Tibial nerve (tissue), 4 donors: ENCODE measurements around the gene TKT. TPM values are rescaled to one million over a fixed set of nuclear protein-coding genes. Genes with fewer than 3 reads are reported as not detected.

Experiments
- DNase-seq, 2 donors: peaks; one replicate each; pipeline ENCODE4 v3.0.0-alpha.2; 2019; ENCODE audit warnings: low spot score in 2 of 2
- H3K27ac ChIP-seq, 4 donors: fragments of 200-600 bp; sonication (generic) in 3 of 4; one replicate each; pipeline ENCODE4 v1.5.1; 2017 to 2019; ENCODE audit warnings: mild to moderate bottlenecking in 1 of 4
- H3K27me3 ChIP-seq, 2 donors: fragments of 200-600 bp; sonication (generic) in 1 of 2; one replicate each; pipeline versions ENCODE4 v1.5.1 to v1.6.0; 2017 to 2019
- H3K36me3 ChIP-seq, 3 donors: fragments of 200-600 bp; sonication (generic); one replicate each; pipeline ENCODE4 v1.5.1; 2018 to 2019
- H3K4me1 ChIP-seq, 4 donors: fragments of 200-600 bp; sonication (generic) in 3 of 4; one replicate each; pipeline ENCODE4 v1.5.1; 2017 to 2019
- H3K4me3 ChIP-seq, 4 donors: fragments of 200-600 bp; sonication (generic) in 3 of 4; one replicate each; pipeline ENCODE4 v1.5.1; 2017 to 2019; ENCODE audit warnings: mild to moderate bottlenecking in 1 of 4, moderate library complexity in 1 of 4
- H3K9me3 ChIP-seq, 4 donors: fragments of 200-600 bp; sonication (generic) in 3 of 4; one replicate each; pipeline ENCODE4 v1.5.1; 2017 to 2019
- EP300 ChIP-seq, 2 donors: sonication (generic); formaldehyde crosslinking; IDR thresholded peaks; one replicate each; pipeline ENCODE4 v1.6.1; 2017; ENCODE audit warnings: antibody characterized with exemption in 2 of 2, mild to moderate bottlenecking in 1 of 2
- POLR2A ChIP-seq, 2 donors: fragments of 450-650 bp; IDR thresholded peaks; one replicate each; pipeline ENCODE4 v1.6.1; 2017; ENCODE audit warnings: antibody characterized with exemption in 2 of 2, mild to moderate bottlenecking in 2 of 2, moderate library complexity in 2 of 2
- WGBS, 2 donors: methylation state at CpG; one replicate each; pipeline ENCODE4 v1.1.5; 2018; 5-methylcytosine and 5-hydroxymethylcytosine counted together
- total RNA-seq, 4 donors: library from RNA; depleted of rRNA; stranded (reverse); fragments of >200 nt; gene quantifications; one replicate each; pipeline ENCODE4 v1.1.0, GENCODE V29; 2016
- TF ChIP-seq, protein P1 (sequence below), 5 experiments: fragments of 200-600 bp in 3 of 5; fragments of 450-650 bp in 2 of 5; sonication (generic) in 3 of 5; IDR thresholded peaks; one replicate each; pipeline ENCODE4 v1.5.1; 2016 to 2019; ENCODE audit warnings: antibody characterized with exemption in 5 of 5, mild to moderate bottlenecking in 3 of 5, moderate library complexity in 2 of 5

The TKT gene
- total RNA-seq, 4 donors from 2014 or later: 156 to 224 (median 208) TPM

DNA sequence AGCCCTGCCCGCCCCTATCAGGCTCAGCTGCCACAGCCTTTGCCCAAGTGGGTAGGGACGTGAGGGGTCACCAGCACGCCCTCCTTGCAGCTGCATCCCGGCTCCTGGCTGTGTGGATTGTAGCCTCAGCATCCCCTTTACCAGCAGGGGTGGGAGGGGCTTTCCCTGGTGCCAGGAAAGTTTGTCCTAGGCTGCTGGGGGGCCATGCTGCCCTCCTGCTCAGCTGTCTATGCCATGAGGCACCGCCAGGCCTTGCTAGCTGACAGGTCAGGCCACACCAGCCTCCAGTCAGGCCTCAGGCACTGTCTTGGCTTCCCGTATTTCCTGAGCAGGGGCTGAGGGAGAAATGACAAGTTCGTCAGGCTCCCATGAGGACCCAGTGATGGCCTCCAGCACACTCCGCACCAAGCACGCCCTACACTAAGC, 32.3 kb downstream of the TKT start:
- WGBS, 2 donors: 86 to 87% methylated on average over 8 to 9 of the region's 9 CpGs
- Histone ChIP-seq H3K36me3 (peaks cover 0 to 60% (median 23%) of the 10 kb centered on the region in 3 donors), H3K27ac (no peak overlapping the region), H3K27me3 (no peaks in the 10 kb centered on the region), H3K4me1 (peaks cover 0 to 5% (median 0%) of the 10 kb centered on the region in 4 donors), H3K4me3 (no peak overlapping the region), H3K9me3 (no peaks in the 10 kb centered on the region)
- no peak for DNase-seq
- TF ChIP-seq, protein P1, sequence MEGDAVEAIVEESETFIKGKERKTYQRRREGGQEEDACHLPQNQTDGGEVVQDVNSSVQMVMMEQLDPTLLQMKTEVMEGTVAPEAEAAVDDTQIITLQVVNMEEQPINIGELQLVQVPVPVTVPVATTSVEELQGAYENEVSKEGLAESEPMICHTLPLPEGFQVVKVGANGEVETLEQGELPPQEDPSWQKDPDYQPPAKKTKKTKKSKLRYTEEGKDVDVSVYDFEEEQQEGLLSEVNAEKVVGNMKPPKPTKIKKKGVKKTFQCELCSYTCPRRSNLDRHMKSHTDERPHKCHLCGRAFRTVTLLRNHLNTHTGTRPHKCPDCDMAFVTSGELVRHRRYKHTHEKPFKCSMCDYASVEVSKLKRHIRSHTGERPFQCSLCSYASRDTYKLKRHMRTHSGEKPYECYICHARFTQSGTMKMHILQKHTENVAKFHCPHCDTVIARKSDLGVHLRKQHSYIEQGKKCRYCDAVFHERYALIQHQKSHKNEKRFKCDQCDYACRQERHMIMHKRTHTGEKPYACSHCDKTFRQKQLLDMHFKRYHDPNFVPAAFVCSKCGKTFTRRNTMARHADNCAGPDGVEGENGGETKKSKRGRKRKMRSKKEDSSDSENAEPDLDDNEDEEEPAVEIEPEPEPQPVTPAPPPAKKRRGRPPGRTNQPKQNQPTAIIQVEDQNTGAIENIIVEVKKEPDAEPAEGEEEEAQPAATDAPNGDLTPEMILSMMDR (IDR thresholded peaks at IDR 0.05): no peak
- no peak for TF ChIP-seq POLR2A (IDR thresholded peaks at IDR 0.05)

DNA sequence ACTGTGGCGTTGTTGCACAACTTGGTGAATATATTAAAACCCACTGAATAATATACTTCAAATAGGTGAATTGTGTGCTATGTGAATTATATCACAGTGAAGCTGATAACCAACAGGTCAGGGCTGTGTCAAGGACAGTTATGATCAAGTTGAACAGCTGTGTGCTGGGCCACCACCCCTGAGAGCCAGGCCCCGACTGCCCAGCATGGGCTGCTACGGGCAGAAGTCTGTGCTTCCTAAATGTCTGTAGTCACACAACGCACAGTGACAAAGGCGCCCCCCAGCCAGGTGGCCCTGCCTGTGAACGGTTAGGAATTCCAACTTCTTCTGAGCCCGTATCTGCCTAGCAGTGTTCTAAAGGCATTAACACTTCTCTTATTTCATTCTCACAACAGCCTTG, 32.8 kb downstream of the TKT start:
- no peaks in the 10 kb centered on the region for H3K27me3 ChIP-seq
- H3K27ac ChIP-seq: peak overlapping the region in 1 of 4 donors; percentile 15
- no peak overlapping the region for H3K4me3 ChIP-seq
- DNase-seq: no peak
- peaks cover 0 to 54% (median 17%) of the 10 kb centered on the region in 3 donors for H3K36me3 ChIP-seq
- WGBS, 2 donors: 59 to 69% methylated on average over 7 of the region's 7 CpGs
- H3K9me3 ChIP-seq: no peaks in the 10 kb centered on the region
- TF ChIP-seq, protein P1 (IDR thresholded peaks at IDR 0.05): no peak
- TF ChIP-seq EP300 (IDR thresholded peaks at IDR 0.05) (no peak), POLR2A (IDR thresholded peaks at IDR 0.05) (no peak)
- peaks cover 0 to 5% (median 0%) of the 10 kb centered on the region in 4 donors for H3K4me1 ChIP-seq

DNA sequence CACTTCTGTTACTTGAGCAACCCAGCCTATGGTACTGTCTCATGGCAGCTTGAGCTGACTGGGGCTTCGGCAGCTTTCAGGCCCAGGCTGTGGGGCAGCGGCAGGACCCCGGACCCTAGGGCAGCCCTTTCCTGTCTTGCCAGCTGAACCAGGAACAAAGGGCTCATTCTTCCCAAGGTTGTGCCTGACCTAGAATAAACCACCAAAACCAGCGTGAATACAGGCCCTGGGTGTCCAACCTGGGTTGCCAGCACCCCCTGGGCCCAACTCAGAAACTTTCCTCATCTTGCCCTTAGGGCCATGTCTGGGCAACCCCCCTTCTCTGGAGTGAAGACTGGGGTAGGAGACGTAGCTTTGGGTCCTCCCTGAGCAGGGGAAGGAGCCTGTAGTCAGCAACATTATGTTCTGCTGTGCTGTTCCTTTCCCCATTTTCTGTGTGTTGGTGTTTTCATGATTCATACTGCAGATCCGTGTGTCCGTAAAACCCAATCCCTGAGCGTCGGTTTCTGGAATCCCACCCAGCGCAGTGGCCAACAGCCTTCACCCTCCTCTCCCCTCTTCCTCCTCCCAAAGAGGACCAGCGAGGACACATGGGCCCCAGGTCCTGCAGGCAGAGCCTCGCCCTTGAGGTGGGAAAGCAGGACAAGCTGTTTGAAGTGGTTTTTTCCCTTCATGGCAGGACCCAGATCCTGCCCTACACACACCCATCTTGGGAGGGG, 33.5 kb downstream of the TKT start:
- no peaks in the 10 kb centered on the region for H3K27me3 ChIP-seq
- TF ChIP-seq POLR2A (IDR thresholded peaks at IDR 0.05) (no peak), EP300 (IDR thresholded peaks at IDR 0.05) (no peak)
- TF ChIP-seq, protein P1 (IDR thresholded peaks at IDR 0.05): no peak
- WGBS, 2 donors: 56 to 77% methylated on average over 9 to 11 of the region's 12 CpGs
- H3K27ac ChIP-seq: peak overlapping the region in 2 of 4 donors; percentile 10 to 15
- peaks cover 0 to 47% (median 15%) of the 10 kb centered on the region in 3 donors for H3K36me3 ChIP-seq
- DNase-seq: no peak
- H3K9me3 ChIP-seq: no peaks in the 10 kb centered on the region
- H3K4me3 ChIP-seq: no peak overlapping the region
- peaks cover 0 to 5% (median 0%) of the 10 kb centered on the region in 4 donors for H3K4me1 ChIP-seq

DNA sequence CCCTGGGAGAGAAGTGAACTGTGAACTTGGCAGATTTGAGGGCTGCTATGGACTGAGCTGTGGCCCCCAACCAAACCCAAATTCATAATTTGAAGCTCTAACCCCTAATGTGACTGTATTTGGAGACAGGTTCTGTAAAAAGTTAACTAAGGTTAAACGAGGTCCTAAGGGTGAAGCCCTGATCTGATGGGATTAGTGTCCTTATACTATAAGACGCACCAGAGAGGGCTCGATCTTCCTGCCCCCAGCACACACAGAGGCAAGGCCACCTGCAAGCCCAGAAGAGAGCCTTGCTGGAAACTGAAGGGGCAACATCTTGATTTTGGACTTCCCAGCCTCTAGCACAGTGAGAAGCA, 34.0 kb downstream of the TKT start:
- 83 to 95% methylated on average over 3 of the region's 3 CpGs for WGBS, 2 donors
- TF ChIP-seq, protein P1 (IDR thresholded peaks at IDR 0.05): no peak
- TF ChIP-seq POLR2A (IDR thresholded peaks at IDR 0.05): no peak
- no peak for TF ChIP-seq EP300 (IDR thresholded peaks at IDR 0.05)
- H3K9me3 ChIP-seq: no peaks in the 10 kb centered on the region
- no peak for DNase-seq
- H3K27me3 ChIP-seq: no peaks in the 10 kb centered on the region
- H3K4me1 ChIP-seq: peaks cover 0 to 5% (median 0%) of the 10 kb centered on the region in 4 donors
- H3K36me3 ChIP-seq: peaks cover 0 to 42% (median 15%) of the 10 kb centered on the region in 3 donors
- H3K27ac ChIP-seq: peak overlapping the region in 1 of 4 donors; percentile 15
- H3K4me3 ChIP-seq: no peak overlapping the region

DNA sequence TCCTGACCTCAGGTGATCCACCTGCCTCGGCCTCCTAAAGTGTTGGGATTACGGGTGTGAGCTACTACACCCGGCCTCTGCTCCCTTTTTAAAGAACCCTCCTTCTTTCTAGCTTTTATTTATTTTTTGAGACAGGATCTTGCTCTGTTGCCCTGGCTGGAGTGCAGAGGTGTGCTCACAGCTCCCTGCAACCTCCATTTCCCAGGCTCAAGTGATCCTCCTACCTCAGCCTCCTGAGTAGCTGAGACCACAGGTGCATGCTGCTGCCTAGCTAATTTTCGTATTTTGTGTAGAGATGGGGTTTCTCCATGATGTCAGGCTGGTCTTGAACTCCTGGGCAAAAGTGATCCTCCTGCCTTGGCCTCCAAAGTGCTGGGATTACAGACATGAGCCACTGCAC, 34.5 kb downstream of the TKT start:
- H3K27me3 ChIP-seq: no peaks in the 10 kb centered on the region
- H3K27ac ChIP-seq: no peak overlapping the region
- peaks cover 0 to 5% (median 0%) of the 10 kb centered on the region in 4 donors for H3K4me1 ChIP-seq
- H3K9me3 ChIP-seq: no peaks in the 10 kb centered on the region
- TF ChIP-seq EP300 (IDR thresholded peaks at IDR 0.05): no peak
- no peak for TF ChIP-seq POLR2A (IDR thresholded peaks at IDR 0.05)
- TF ChIP-seq, protein P1 (IDR thresholded peaks at IDR 0.05): no peak
- no peak overlapping the region for H3K4me3 ChIP-seq
- WGBS, 2 donors: 95 to 96% methylated on average over 4 of the region's 4 CpGs
- H3K36me3 ChIP-seq: peaks cover 0 to 37% (median 11%) of the 10 kb centered on the region in 3 donors
- DNase-seq: no peak
